ENCODE data around the gene MAEA. TPM values are rescaled to one million over a fixed set of nuclear protein-coding genes. Genes with fewer than 3 reads are reported as not detected.

MAEA gene
- total and polyA plus RNA-seq, 8 donors = 28.6 to 74.7 (median 32.7) TPM

- ATAC-seq (peak; percentile 64 to 95 (median 92)), DNase-seq (peak; percentile 65 to 86 (median 70)), FAIRE-seq (peak; percentile 26)
- Histone ChIP-seq H3K9me3 (no peaks in the 10 kb centered on the region), H3K4me1 (peaks cover 0 to 5% (median 0%) of the 10 kb centered on the region in 3 donors), H3K27ac (peak overlapping the region in 2 of 4 donors; percentile 20 to 33), H3K36me3 (peaks cover 0 to 19% (median 6%) of the 10 kb centered on the region in 3 donors), H3K27me3 (no peaks in the 10 kb centered on the region), H3K4me3 (peak overlapping the region in 2 of 4 donors; percentile 14 to 30)
- WGBS, 2 donors = 27 to 43% methylated on average over 33 to 36 of the region's 36 CpGs
- no peak for TF ChIP-seq CTCF (IDR thresholded peaks at IDR 0.05)
- intact Hi-C loops (cut with DNase I) = no loop called here
Measured at GRCh38 chr4:1309261-1310010, 19.7 kb downstream of the MAEA start.

GRCh38 chr4:1310031-1310795, 20.5 kb downstream of the MAEA start:
- 80 to 87% methylated on average over 32 of the region's 32 CpGs for WGBS, 2 donors
- DNase-seq (peak in 1 of 6 donors; percentile 35), FAIRE-seq (no peak), ATAC-seq (no peak)
- Histone ChIP-seq H3K9me3 (no peaks in the 10 kb centered on the region), H3K4me1 (peaks cover 0 to 5% (median 0%) of the 10 kb centered on the region in 3 donors), H3K27me3 (no peaks in the 10 kb centered on the region), H3K36me3 (peaks cover 0 to 27% (median 6%) of the 10 kb centered on the region in 3 donors), H3K4me3 (peak overlapping the region in 1 of 4 donors; percentile 30), H3K27ac (peak overlapping the region in 2 of 4 donors; percentile 20 to 33)
- no peak for TF ChIP-seq CTCF (IDR thresholded peaks at IDR 0.05)
- intact Hi-C loops (cut with DNase I) = no loop called here

- FAIRE-seq (no peak), DNase-seq (peak in 1 of 6 donors; percentile 65), ATAC-seq (no peak)
- Histone ChIP-seq H3K4me1 (peaks cover 0 to 5% (median 0%) of the 10 kb centered on the region in 3 donors), H3K27ac (no peak overlapping the region), H3K36me3 (peaks cover 0 to 30% (median 6%) of the 10 kb centered on the region in 3 donors), H3K9me3 (no peaks in the 10 kb centered on the region), H3K27me3 (no peaks in the 10 kb centered on the region), H3K4me3 (no peak overlapping the region)
- intact Hi-C loops (cut with DNase I) = no loop called here
- no peak for TF ChIP-seq CTCF (IDR thresholded peaks at IDR 0.05)
- 87 to 88% methylated on average over 49 of the region's 49 CpGs for WGBS, 2 donors
Measured at GRCh38 chr4:1310796-1311631, 21.3 kb downstream of the MAEA start.

GRCh38 chr4:1312821-1313640, 23.3 kb downstream of the MAEA start:
- H3K9me3 ChIP-seq = no peaks in the 10 kb centered on the region
- no peaks in the 10 kb centered on the region for H3K27me3 ChIP-seq
- peaks cover 0 to 5% (median 0%) of the 10 kb centered on the region in 3 donors for H3K4me1 ChIP-seq
- WGBS, 2 donors = 94 to 96% methylated on average over 20 of the region's 20 CpGs
- TF ChIP-seq CTCF (IDR thresholded peaks at IDR 0.05) = no peak
- H3K4me3 ChIP-seq = no peak overlapping the region
- peaks cover 0 to 37% (median 18%) of the 10 kb centered on the region in 3 donors for H3K36me3 ChIP-seq
- DNase-seq (peak in 2 of 6 donors; percentile 5 to 32), ATAC-seq (no peak), FAIRE-seq (no peak)
- no peak overlapping the region for H3K27ac ChIP-seq
- intact Hi-C loops (cut with DNase I) = no loop called here

All from pancreas (tissue), 10 donors.